GM12878 (cell line): ENCODE data around the gene SYNGR2. TPM values are rescaled to one million over a fixed set of nuclear protein-coding genes. Genes with fewer than 3 reads are reported as not detected.

Source experiments
- ATF7 ChIP-seq: fragments of 450-650 bp; IDR thresholded peaks from 2 replicates; pipeline ENCODE4 v1.6.1; 2016; ENCODE audit warnings: low read depth, mild to moderate bottlenecking
- NBN ChIP-seq: fragments of 450-650 bp; IDR thresholded peaks from 2 replicates; pipeline ENCODE4 v1.6.1; 2016
- POLR2A ChIP-seq: IDR thresholded peaks from 2 replicates; pipeline ENCODE4 v1.6.1; 2011; ENCODE audit warnings: low read depth, mild to moderate bottlenecking, low read length
- POU2F2 ChIP-seq: IDR thresholded peaks from 3 replicates; pipeline ENCODE4 v1.6.1; 2011; ENCODE audit warnings: low read depth, mild to moderate bottlenecking, low read length, borderline replicate concordance
- ZNF384 ChIP-seq: IDR thresholded peaks from 2 replicates; pipeline ENCODE4 v1.6.1; 2012; ENCODE audit warnings: low read depth, mild to moderate bottlenecking, low read length, improper control_type of control experiment, borderline replicate concordance
- polyA plus RNA-seq, 11 experiments: library from polyadenylated mRNA; depleted of rRNA in 4 of 11; unstranded in 6 of 11; stranded (reverse) in 5 of 11; fragments of >200 nt; fragmentation: Nextera tagmentation in 4 of 11; fragmentation: Illumina TruSeq in 1 of 11; extraction: Ambion mirVana in 4 of 11; extraction: Trizol in 1 of 11; gene quantifications; 1 replicate in 1 of 11; 2 replicates in 10 of 11; pipeline versions ENCODE4 v1.2.1 to v1.2.3, GENCODE V29; 2011 to 2016; ENCODE audit warnings: inconsistent platforms in 2 of 11, missing spikeins in 2 of 11, low read depth in 1 of 11
- total RNA-seq, 4 experiments: library from RNA; depleted of rRNA in 3 of 4; stranded (reverse); fragments of >200 nt in 3 of 4; fragmentation: Illumina TruSeq in 1 of 4; extraction: Trizol in 1 of 4; gene quantifications; 2 replicates each; pipeline versions ENCODE4 v1.2.1 to v1.2.3, GENCODE V29; 2013 to 2021
- TF ChIP-seq, protein P1 (sequence below): fragments of 150-350 bp; IDR thresholded peaks from 2 replicates; pipeline ENCODE4 v1.6.1; 2014; ENCODE audit warnings: mild to moderate bottlenecking, low read depth, low read length
- TF ChIP-seq, protein P2 (sequence below): fragments of 450-650 bp; IDR thresholded peaks from 2 replicates; pipeline ENCODE4 v1.6.1; 2016; ENCODE audit warnings: mild to moderate bottlenecking
- TF ChIP-seq, protein P3 (sequence below): IDR thresholded peaks from 2 replicates; pipeline ENCODE4 v1.6.1; 2011; ENCODE audit warnings: mild to moderate bottlenecking, low read depth, low read length, moderate library complexity; ENCODE audit not compliant: insufficient replicate concordance
- TF ChIP-seq, protein P4 (sequence below): fragments of 450-650 bp; IDR thresholded peaks from 2 replicates; pipeline ENCODE4 v1.6.1; 2018; ENCODE audit warnings: borderline replicate concordance, mild to moderate bottlenecking; ENCODE audit not compliant: partially characterized antibody

The SYNGR2 gene
- total and polyA plus RNA-seq, 10 of the 15 experiments (the other 5 are each of a cell fraction or from before 2014, with no cell fraction given): 4.4 to 529 (median 261) TPM

DNA sequence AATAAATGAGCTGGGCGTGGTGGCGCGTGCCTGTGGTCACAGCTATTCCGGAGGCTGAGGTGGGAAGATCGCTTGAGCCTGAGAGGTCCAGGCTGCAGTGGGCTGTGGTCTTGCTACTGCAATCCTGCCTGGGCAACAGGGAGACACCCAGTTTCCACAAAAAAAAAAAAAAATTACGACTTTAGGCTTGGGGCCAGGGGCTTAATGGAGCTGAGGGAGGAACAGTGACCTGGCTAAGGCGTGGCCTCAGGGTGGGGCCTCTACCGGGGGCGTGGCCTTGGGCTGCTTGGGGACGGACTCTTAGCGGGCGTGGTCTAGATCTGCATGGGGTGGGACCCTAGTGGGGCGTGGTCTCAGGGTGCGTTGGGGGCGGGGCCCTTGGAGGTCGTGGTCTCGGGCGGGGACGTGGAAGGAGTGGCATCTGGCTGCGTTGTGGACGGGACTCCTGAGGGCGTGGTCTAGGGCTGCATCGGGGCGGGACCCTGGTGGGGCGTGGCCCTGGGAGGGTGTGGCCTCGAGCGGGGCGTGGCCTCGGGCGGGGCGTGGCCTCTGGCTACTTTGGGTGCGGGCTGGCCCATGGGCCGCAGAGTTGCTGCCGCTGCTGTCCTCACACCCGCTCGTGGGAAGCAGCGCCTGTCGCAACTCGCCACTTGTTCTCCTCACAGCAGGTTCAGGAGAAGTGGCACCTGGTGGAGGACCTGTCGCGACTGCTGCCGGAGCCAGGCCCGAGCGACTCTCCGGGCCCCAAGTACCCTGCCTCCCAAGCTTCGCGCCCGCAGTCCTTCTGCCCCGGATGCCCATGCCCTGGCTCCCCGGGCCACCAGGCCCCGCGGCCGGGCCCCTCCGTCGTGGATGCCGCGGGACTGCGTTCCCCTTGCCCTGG, 28.0 kb upstream of the SYNGR2 start (continued):
- TF ChIP-seq POU2F2 (0 out of 3 replicates have a peak, but pooled peaks have one; percentile 13), ATF7 (no peak), ZNF384 (no peak), NBN (0 out of 2 replicates have a peak, but pooled peaks have one; percentile 25), POLR2A (peak; percentile 87)
- TF ChIP-seq, protein P1, sequence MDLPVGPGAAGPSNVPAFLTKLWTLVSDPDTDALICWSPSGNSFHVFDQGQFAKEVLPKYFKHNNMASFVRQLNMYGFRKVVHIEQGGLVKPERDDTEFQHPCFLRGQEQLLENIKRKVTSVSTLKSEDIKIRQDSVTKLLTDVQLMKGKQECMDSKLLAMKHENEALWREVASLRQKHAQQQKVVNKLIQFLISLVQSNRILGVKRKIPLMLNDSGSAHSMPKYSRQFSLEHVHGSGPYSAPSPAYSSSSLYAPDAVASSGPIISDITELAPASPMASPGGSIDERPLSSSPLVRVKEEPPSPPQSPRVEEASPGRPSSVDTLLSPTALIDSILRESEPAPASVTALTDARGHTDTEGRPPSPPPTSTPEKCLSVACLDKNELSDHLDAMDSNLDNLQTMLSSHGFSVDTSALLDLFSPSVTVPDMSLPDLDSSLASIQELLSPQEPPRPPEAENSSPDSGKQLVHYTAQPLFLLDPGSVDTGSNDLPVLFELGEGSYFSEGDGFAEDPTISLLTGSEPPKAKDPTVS: no peak
- TF ChIP-seq, protein P2, sequence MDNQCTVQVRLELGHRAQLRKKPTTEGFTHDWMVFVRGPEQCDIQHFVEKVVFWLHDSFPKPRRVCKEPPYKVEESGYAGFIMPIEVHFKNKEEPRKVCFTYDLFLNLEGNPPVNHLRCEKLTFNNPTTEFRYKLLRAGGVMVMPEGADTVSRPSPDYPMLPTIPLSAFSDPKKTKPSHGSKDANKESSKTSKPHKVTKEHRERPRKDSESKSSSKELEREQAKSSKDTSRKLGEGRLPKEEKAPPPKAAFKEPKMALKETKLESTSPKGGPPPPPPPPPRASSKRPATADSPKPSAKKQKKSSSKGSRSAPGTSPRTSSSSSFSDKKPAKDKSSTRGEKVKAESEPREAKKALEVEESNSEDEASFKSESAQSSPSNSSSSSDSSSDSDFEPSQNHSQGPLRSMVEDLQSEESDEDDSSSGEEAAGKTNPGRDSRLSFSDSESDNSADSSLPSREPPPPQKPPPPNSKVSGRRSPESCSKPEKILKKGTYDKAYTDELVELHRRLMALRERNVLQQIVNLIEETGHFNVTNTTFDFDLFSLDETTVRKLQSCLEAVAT: peak; percentile 61; the same call in 1 of the 2 replicates
- TF ChIP-seq, protein P3, sequence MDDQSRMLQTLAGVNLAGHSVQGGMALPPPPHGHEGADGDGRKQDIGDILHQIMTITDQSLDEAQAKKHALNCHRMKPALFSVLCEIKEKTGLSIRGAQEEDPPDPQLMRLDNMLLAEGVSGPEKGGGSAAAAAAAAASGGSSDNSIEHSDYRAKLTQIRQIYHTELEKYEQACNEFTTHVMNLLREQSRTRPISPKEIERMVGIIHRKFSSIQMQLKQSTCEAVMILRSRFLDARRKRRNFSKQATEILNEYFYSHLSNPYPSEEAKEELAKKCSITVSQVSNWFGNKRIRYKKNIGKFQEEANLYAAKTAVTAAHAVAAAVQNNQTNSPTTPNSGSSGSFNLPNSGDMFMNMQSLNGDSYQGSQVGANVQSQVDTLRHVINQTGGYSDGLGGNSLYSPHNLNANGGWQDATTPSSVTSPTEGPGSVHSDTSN: peak; percentile 59
- TF ChIP-seq, protein P4, sequence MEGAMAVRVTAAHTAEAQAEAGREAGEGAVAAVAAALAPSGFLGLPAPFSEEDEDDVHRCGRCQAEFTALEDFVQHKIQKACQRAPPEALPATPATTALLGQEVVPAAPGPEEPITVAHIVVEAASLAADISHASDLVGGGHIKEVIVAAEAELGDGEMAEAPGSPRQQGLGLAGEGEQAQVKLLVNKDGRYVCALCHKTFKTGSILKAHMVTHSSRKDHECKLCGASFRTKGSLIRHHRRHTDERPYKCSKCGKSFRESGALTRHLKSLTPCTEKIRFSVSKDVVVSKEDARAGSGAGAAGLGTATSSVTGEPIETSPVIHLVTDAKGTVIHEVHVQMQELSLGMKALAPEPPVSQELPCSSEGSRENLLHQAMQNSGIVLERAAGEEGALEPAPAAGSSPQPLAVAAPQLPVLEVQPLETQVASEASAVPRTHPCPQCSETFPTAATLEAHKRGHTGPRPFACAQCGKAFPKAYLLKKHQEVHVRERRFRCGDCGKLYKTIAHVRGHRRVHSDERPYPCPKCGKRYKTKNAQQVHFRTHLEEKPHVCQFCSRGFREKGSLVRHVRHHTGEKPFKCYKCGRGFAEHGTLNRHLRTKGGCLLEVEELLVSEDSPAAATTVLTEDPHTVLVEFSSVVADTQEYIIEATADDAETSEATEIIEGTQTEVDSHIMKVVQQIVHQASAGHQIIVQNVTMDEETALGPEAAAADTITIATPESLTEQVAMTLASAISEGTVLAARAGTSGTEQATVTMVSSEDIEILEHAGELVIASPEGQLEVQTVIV: no peak
- TF ChIP-seq, all 136 proteins: peak for 13
